H9 (cell line): ENCODE data around the gene CEACAM16. TPM values are rescaled to one million over a fixed set of nuclear protein-coding genes. Genes with fewer than 3 reads are reported as not detected.

ENCODE experiments used
- DNase-seq: peaks from one replicate; pipeline ENCODE4 v3.0.0-alpha.2; 2017
- H2AFZ ChIP-seq: one replicate; pipeline ENCODE4 v1.6.1; 2013; ENCODE audit warnings: mild to moderate bottlenecking, low read length, control low read depth, moderate library complexity
- H2AK5ac ChIP-seq: 2 replicates; pipeline ENCODE4 v1.6.1; 2013; ENCODE audit warnings: low read length, control low read depth, mixed read lengths; ENCODE audit not compliant: insufficient read length
- H2BK120ac ChIP-seq: one replicate; pipeline ENCODE4 v1.6.1; 2013; ENCODE audit warnings: low read depth, mild to moderate bottlenecking, low read length, control low read depth, inconsistent platforms; ENCODE audit not compliant: poor library complexity, severe bottlenecking
- H2BK12ac ChIP-seq: 2 replicates; pipeline ENCODE4 v1.6.1; 2013; ENCODE audit warnings: low read length, control low read depth, mixed read lengths, low read depth; ENCODE audit not compliant: insufficient read length
- H2BK15ac ChIP-seq: 2 replicates; pipeline ENCODE4 v1.6.1; 2013; ENCODE audit warnings: low read depth, low read length, control low read depth
- H2BK20ac ChIP-seq: one replicate; pipeline ENCODE4 v1.6.1; 2013; ENCODE audit warnings: low read depth, mild to moderate bottlenecking, low read length, control low read depth, inconsistent platforms; ENCODE audit not compliant: poor library complexity, severe bottlenecking
- H2BK5ac ChIP-seq: 2 replicates; pipeline ENCODE4 v1.6.1; 2013; ENCODE audit warnings: low read length, control low read depth, mixed read lengths; ENCODE audit not compliant: insufficient read length
- H3K14ac ChIP-seq: 2 replicates; pipeline ENCODE4 v1.6.1; 2013; ENCODE audit warnings: low read length, control low read depth; ENCODE audit not compliant: insufficient read depth
- H3K18ac ChIP-seq: 2 replicates; pipeline ENCODE4 v1.6.1; 2013; ENCODE audit warnings: low read depth, mild to moderate bottlenecking, mixed read lengths, low read length, control low read depth; ENCODE audit not compliant: insufficient read length
- H3K23ac ChIP-seq: 2 replicates; pipeline ENCODE4 v1.6.1; 2013; ENCODE audit warnings: low read length, control low read depth, mixed read lengths, low read depth; ENCODE audit not compliant: insufficient read length
- H3K23me2 ChIP-seq: 2 replicates; pipeline ENCODE4 v1.6.1; 2013; ENCODE audit warnings: low read depth, mild to moderate bottlenecking, mixed read lengths, low read length, control low read depth; ENCODE audit not compliant: insufficient read length, poor library complexity, severe bottlenecking
- H3K27ac ChIP-seq: 2 replicates; pipeline ENCODE4 v1.5.1; 2013; ENCODE audit warnings: low read length, control low read depth, mixed read lengths, low read depth; ENCODE audit not compliant: insufficient read length
- H3K27me3 ChIP-seq: 2 replicates; pipeline ENCODE4 v1.6.1; 2013; ENCODE audit warnings: low read length, control low read depth, inconsistent platforms; ENCODE audit not compliant: insufficient read depth
- H3K4ac ChIP-seq: 2 replicates; pipeline ENCODE4 v1.6.1; 2013; ENCODE audit warnings: low read depth, mild to moderate bottlenecking, control low read depth, inconsistent platforms, low read length, moderate library complexity
- H3K4me1 ChIP-seq: 2 replicates; pipeline ENCODE4 v1.6.1; 2013; ENCODE audit warnings: low read length, control low read depth, inconsistent platforms; ENCODE audit not compliant: insufficient read depth
- H3K4me2 ChIP-seq: 2 replicates; pipeline ENCODE4 v1.6.1; 2013; ENCODE audit warnings: low read length, control low read depth, mixed read lengths; ENCODE audit not compliant: insufficient read length, insufficient read depth
- H3K56ac ChIP-seq: 2 replicates; pipeline ENCODE4 v1.6.1; 2013; ENCODE audit warnings: low read depth, mild to moderate bottlenecking, mixed read lengths, low read length, control low read depth; ENCODE audit not compliant: insufficient read length
- H3K79me1 ChIP-seq: 2 replicates; pipeline ENCODE4 v1.6.1; 2013; ENCODE audit warnings: low read depth, mild to moderate bottlenecking, moderate library complexity, low read length, control low read depth, inconsistent platforms; ENCODE audit not compliant: insufficient read depth, poor library complexity, severe bottlenecking
- H3K79me2 ChIP-seq: 2 replicates; pipeline ENCODE4 v1.6.1; 2013; ENCODE audit warnings: low read length, control low read depth, inconsistent platforms; ENCODE audit not compliant: insufficient read depth
- H3K9ac ChIP-seq: 2 replicates; pipeline ENCODE4 v1.6.1; 2013; ENCODE audit warnings: low read length, control low read depth, mixed read lengths; ENCODE audit not compliant: insufficient read length; ENCODE audit errors: extremely low read depth
- H3K9me3 ChIP-seq: one replicate; pipeline ENCODE4 v1.6.1; 2013; ENCODE audit warnings: low read depth, low read length, inconsistent platforms; ENCODE audit not compliant: control insufficient read depth
- H3T11ph ChIP-seq: one replicate; pipeline ENCODE4 v1.6.1; 2013; ENCODE audit warnings: mild to moderate bottlenecking, low read length, control low read depth, inconsistent platforms
- H4K20me1 ChIP-seq: one replicate; pipeline ENCODE4 v1.6.1; 2013; ENCODE audit not compliant: control insufficient read depth, insufficient read length, insufficient read depth
- H4K5ac ChIP-seq: 2 replicates; pipeline ENCODE4 v1.6.1; 2013; ENCODE audit warnings: low read depth, mild to moderate bottlenecking, mixed read lengths, low read length, control low read depth; ENCODE audit not compliant: insufficient read length
- H4K8ac ChIP-seq: replicated peaks from 2 replicates; pipeline ENCODE4 v1.6.1; 2013; ENCODE audit warnings: low read length, control low read depth, mixed read lengths, low read depth; ENCODE audit not compliant: insufficient read length
- H4K91ac ChIP-seq: 2 replicates; pipeline ENCODE4 v1.6.1; 2013; ENCODE audit warnings: low read depth, mild to moderate bottlenecking, moderate library complexity, mixed read lengths, low read length, control low read depth; ENCODE audit not compliant: insufficient read length
- H3K27ac Mint-ChIP-seq, 3 experiments: 2 replicates in 2 of 3; 3 replicates in 1 of 3; pipeline ENCODE4 v1.8.0; 2020 to 2021; ENCODE audit warnings: mixed read lengths in 3 of 3, mild to moderate bottlenecking in 1 of 3, moderate library complexity in 1 of 3
- H3K27me3 Mint-ChIP-seq: 2 replicates; pipeline ENCODE4 v1.8.0; 2021; ENCODE audit warnings: low read depth, mild to moderate bottlenecking, moderate library complexity, mixed read lengths
- H3K36me3 Mint-ChIP-seq, 3 experiments: 2 replicates in 2 of 3; 3 replicates in 1 of 3; pipeline ENCODE4 v1.8.0; 2020 to 2021; ENCODE audit warnings: low read depth in 3 of 3, mixed read lengths in 3 of 3; ENCODE audit not compliant: insufficient read depth in 1 of 3
- H3K4me1 Mint-ChIP-seq, 2 experiments: 2 replicates each; pipeline ENCODE4 v1.8.0; 2020; ENCODE audit warnings: mixed read lengths in 2 of 2
- H3K4me3 Mint-ChIP-seq, 2 experiments: 2 replicates in 1 of 2; 3 replicates in 1 of 2; pipeline ENCODE4 v1.8.0; 2020 to 2021; ENCODE audit warnings: mild to moderate bottlenecking in 2 of 2, mixed read lengths in 2 of 2, moderate library complexity in 1 of 2
- H3K9me3 Mint-ChIP-seq, 2 experiments: 2 replicates in 1 of 2; 3 replicates in 1 of 2; pipeline ENCODE4 v1.8.0; 2020; ENCODE audit warnings: mild to moderate bottlenecking in 2 of 2, mixed read lengths in 2 of 2, moderate library complexity in 1 of 2
- WGBS: extraction: QIAGEN DNeasy Blood & Tissue Kit; methylation state at CpG from one replicate; pipeline ENCODE4 v1.1.7; 2013; ENCODE audit warnings: missing lambda C conversion rate, low lambda C conversion rate, mixed read lengths; ENCODE audit not compliant: insufficient read length; ENCODE audit errors: extremely low coverage; 5-methylcytosine and 5-hydroxymethylcytosine counted together
- total RNA-seq: library from RNA; stranded (reverse); gene quantifications from 2 replicates; pipeline ENCODE4 v1.2.1, GENCODE V29; 2021
- TF ChIP-seq, protein P1 (sequence below): fragments of 200-600 bp; sonication (generic); conservative IDR thresholded peaks from 3 replicates; pipeline ENCODE4 v1.8.0; 2021; ENCODE audit warnings: antibody characterized with exemption, mild to moderate bottlenecking

The CEACAM16 gene
- total RNA-seq, 1 experiment from 2014 or later: not detected

DNA sequence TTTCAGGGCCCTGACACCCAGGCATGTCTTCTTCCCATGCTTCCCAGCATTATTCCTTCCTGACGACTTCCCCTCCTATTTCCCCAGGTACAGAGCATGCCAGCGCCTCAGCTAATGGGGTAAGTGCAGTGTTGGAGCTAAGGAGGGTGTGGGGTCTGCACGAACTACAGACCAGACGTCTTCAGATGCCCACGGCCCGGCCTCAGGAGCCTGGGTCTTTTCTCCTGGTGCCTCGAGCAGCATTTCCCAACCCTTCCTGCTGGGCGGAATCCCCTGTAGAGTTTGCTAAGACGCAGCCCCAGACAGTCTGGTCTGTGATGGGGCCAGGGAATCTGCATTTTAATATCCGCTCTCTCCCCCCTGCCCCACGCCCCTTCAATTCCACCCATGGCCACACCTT is 37.7 kb upstream of the CEACAM16 start:
- H3K18ac ChIP-seq: no peak overlapping the region
- H2BK20ac ChIP-seq: no peak overlapping the region
- no peak overlapping the region for H3K9ac ChIP-seq
- TF ChIP-seq, protein P1, sequence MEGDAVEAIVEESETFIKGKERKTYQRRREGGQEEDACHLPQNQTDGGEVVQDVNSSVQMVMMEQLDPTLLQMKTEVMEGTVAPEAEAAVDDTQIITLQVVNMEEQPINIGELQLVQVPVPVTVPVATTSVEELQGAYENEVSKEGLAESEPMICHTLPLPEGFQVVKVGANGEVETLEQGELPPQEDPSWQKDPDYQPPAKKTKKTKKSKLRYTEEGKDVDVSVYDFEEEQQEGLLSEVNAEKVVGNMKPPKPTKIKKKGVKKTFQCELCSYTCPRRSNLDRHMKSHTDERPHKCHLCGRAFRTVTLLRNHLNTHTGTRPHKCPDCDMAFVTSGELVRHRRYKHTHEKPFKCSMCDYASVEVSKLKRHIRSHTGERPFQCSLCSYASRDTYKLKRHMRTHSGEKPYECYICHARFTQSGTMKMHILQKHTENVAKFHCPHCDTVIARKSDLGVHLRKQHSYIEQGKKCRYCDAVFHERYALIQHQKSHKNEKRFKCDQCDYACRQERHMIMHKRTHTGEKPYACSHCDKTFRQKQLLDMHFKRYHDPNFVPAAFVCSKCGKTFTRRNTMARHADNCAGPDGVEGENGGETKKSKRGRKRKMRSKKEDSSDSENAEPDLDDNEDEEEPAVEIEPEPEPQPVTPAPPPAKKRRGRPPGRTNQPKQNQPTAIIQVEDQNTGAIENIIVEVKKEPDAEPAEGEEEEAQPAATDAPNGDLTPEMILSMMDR: no peak
- no peak overlapping the region for H2AFZ ChIP-seq
- H2BK120ac ChIP-seq: no peak overlapping the region
- no peaks in the 10 kb centered on the region for H3K79me1 ChIP-seq
- H3K79me2 ChIP-seq: no peaks in the 10 kb centered on the region
- no peaks in the 10 kb centered on the region for H3K9me3 Mint-ChIP-seq
- no peak overlapping the region for H3K23ac ChIP-seq
- H4K20me1 ChIP-seq: no peaks in the 10 kb centered on the region
- no peaks in the 10 kb centered on the region for H3K4me1 ChIP-seq
- no peak overlapping the region for H3K4me3 Mint-ChIP-seq
- no peak overlapping the region for H2BK15ac ChIP-seq
- no peak overlapping the region for H4K91ac ChIP-seq
- H2AK5ac ChIP-seq: no peak overlapping the region
- no peak overlapping the region for H4K5ac ChIP-seq
- no peaks in the 10 kb centered on the region for H3K27me3 ChIP-seq
- no peak overlapping the region for H4K8ac ChIP-seq
- no peak overlapping the region for H3K27ac ChIP-seq
- H3K23me2 ChIP-seq: no peaks in the 10 kb centered on the region
- H3K14ac ChIP-seq: no peak overlapping the region
- no peaks in the 10 kb centered on the region for H3K9me3 ChIP-seq
- no peak overlapping the region for H3K4me2 ChIP-seq
- 0 out of 7 replicates have a peak overlapping the region, but pooled peaks of 1 of the 3 experiments have one; percentile 35 for H3K27ac Mint-ChIP-seq
- no CpG with 5 or more reads among the region's 11 CpGs for WGBS
- no peak for DNase-seq
- no peak overlapping the region for H3K4ac ChIP-seq
- no peak overlapping the region for H2BK5ac ChIP-seq
- no peaks in the 10 kb centered on the region; the same call in 1 of the 2 replicates for H3K27me3 Mint-ChIP-seq
- H3K36me3 Mint-ChIP-seq: peaks cover 28 to 62% (median 44%) of the 10 kb centered on the region in 3 experiments; a peak in 6 of 7 replicates
- no peak overlapping the region for H2BK12ac ChIP-seq
- H3T11ph ChIP-seq: no peak overlapping the region
- peaks cover 4 to 9% of the 10 kb centered on the region in 2 experiments; a peak in 3 of 4 replicates for H3K4me1 Mint-ChIP-seq
- H3K56ac ChIP-seq: no peak overlapping the region
